Jurkat, Clone E6-1 (cell line): ENCODE measurements around the gene SLC7A14.
A peak's percentile ranks its signal among the peaks of the same experiment; 100 is the strongest.

Experiments
- DNase-seq: peaks from one replicate; pipeline ENCODE4 v3.0.0-alpha.2; 2011; ENCODE audit warnings: low read depth, low spot score
- H3K4me3 ChIP-seq: 2 replicates; pipeline ENCODE4 v1.5.1; 2011; ENCODE audit warnings: mild to moderate bottlenecking, low read length, control low read depth, moderate library complexity

Gene SLC7A14

DNA sequence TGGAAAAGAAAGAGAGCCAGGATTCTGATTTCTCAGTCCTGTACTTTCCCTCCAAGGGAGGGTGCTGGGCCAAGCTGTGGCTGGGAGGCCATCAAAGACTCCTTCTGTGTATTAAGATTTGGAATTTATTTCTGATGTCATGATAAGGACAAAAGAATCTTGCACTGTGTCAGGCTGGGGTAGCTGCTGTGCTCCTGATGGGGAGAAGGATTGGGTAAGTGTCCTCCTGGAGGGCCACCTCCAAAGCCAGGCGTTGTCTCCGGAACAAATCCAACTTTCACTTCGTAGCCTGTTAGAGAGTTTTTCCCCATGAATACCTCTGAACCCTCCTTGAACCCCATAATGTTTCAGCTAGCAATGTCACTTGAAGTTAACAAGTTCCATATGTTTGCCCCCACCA is 137.3 kb downstream of the SLC7A14 start:
- H3K4me3 ChIP-seq = no peak overlapping the region
- no peak for DNase-seq

DNA sequence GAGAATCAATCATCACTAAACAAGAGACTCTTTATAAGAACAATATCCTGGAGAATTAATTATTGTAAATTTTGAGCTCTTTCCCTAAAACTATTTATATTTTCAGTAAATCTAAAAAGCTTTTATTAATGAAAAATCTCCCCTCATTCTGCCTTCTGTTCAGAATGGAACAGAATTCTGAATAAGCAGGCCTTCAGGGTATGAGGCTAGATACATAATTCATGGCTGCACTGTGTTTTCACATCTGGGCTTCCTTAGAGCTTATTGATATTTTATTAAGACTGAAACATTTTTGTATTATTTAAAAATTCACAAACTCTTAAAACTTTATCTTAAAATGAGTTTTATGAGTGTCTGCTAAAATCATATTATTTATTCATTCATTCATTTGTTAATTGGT is 142.4 kb downstream of the SLC7A14 start:
- H3K4me3 ChIP-seq = no peak overlapping the region
- no peak for DNase-seq

DNA sequence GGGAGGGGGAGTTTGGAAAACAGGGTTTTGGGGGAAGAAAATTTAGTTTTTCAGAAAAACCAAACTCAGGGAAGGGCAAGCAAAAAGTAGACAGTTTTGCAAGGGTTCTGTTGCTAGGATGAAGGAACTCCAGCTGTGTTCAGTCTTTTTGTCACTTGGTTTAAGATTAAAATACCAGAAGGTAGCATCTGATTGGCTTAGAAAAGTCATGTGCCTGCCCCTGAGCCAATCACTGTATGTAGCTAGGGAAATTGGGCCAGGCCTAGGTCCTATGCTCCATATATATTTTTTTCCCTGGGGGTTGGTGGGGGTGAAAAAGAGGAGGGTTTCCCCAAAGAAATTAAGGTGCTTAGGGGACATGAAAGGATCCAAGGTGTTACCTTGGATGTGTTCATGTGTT is 142.9 kb downstream of the SLC7A14 start:
- H3K4me3 ChIP-seq = no peak overlapping the region
- no peak for DNase-seq

DNA sequence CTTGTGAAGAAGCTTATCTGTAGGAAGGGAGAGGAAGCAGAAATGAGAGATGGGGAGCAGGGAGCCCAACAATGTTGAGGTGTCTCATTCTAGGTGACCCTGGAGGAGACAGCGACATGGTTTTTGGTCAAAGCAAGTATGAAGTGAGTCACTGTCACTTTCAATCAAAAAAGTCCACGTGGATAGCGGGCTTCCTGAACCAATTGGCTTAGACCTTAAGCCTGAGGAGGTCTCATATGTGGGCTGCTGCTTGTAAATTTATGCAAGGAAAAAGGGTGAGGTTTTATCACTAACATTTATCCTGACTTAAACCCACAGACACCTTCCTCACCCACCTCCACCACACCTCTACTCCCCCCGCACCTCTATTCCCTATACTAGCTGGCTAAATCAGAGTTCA is 144.5 kb downstream of the SLC7A14 start:
- no peak overlapping the region for H3K4me3 ChIP-seq
- DNase-seq = no peak

DNA sequence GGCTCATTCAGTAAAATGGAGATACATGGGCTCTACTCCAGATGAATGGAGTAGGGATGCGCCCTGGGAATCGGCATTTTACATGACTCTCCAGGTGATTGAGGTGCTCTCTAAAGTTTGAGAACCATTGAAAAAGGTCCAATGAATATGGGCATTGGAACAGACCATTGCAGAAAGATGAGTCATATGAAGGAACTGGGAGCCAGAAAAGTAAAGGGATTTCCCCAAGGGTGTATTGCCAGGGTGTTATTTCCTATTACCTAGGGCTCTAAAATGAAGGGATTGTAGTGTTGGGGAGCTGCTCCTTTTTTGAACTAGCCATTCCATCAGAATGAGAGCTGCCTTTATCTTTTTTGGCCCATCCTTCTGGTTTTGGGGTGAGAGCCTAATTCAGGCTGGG is 145.5 kb downstream of the SLC7A14 start:
- DNase-seq = no peak

DNA sequence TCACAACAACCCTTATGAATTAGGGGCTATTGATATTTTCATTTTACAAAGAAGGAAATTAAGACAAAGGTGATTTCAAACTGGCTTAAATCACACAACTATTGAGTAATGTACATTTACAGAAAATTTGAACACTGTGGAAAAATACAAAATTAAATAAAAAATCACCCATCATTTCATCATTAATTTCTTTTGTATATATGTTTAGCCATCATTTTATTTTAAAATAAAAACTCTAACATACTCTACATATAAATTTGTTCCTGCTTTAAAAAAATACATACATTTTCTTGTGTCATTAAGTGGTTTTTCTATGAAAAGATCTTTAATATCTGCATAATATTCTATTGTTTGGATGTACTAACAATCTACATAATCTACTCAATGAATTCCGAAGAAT is 147.0 kb downstream of the SLC7A14 start:
- H3K4me3 ChIP-seq = no peak overlapping the region
- DNase-seq = no peak

More for the DNA sequence above, 145.5 kb downstream of the SLC7A14 start:
- H3K4me3 ChIP-seq = no peak overlapping the region

DNA sequence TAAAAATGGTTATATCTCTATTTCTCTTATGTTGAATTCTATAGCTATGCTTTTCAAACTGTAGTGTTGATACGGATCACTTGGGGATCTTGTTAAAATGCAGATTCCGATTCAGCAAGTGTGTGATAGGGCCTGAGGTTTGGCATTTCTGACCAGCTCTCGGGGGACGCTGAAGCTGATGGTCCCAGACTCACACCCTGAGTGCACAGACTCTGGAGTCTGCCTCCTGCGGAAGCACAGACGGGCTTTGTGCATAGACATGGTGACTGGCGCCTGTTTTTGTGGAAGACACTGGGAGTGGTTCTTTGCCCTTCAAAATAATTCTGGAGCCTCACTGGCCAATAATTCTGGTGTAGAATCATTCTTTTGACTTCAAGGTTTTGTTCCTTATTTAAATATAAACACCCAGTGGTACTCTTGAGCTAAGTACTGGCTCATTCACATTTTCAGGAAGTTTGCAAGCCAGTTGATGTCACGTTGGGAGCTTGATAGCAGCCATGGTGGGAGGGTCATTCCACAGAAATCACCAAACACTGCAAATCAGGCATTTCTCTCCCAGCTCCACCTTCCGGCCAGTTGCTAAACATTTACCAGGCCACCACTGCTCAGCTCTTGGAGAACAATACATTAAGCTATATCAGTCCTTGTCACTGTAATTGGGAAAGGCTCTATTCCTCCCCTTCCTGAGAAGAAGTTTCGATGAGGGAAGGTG is 148.0 kb downstream of the SLC7A14 start:
- DNase-seq = no peak
- H3K4me3 ChIP-seq = no peak overlapping the region

DNA sequence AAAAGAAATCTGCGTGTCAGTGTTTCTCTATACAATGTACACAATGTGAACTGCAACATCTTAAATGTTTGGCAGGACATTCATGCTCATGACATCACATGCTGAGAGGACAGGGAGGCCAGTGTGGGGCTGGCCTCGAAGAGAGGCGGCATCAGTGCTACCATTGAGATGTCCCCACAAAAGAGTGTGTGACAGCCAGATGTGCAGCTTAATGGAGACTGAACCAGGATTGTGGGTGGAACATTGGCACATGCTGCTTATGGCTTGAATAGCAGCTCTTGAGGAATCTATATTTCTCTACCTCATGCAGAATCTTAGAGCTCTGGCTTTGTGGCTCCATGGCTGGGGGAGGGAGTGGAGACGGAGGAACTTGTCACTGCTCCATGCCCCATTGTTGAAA is 148.7 kb downstream of the SLC7A14 start:
- DNase-seq = no peak
- H3K4me3 ChIP-seq = no peak overlapping the region

DNA sequence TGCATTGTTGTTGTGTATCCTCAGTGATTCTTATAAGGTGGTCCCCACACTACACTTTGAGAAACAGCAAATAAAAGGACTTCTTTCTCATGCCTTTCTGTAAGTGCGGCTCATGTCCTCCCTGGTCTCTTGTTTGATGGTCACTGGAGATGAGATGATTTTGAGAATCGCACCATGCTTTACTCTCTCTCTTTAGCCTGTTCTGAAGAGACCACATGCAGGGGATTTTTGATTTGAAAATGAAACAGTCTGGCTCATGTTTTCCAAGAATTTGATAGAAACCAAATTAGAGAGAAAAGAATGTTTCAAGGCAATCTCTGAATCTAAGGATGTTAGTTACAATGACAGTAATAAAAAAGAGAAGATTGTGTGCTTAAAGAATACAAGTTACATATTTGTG is 149.2 kb downstream of the SLC7A14 start:
- H3K4me3 ChIP-seq = no peak overlapping the region
- DNase-seq = no peak

DNA sequence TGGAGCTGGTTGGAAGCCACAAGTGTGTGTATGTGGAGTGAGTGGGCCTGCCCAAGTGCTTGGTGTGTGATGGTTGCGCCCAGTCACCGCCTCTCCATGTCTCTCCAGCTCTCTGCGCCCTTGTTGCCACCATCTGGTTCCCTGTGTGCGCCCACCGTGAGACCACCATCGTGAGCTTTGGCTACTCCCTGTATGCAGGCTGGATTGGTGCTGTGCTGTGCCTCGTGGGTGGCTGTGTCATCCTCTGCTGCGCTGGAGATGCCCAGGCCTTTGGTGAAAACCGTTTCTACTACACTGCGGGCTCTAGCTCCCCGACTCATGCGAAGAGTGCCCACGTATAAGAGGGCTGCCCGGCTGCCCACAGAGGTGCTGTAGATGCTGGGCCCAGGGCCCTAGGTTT is 153.5 kb downstream of the SLC7A14 start:
- DNase-seq = no peak
- H3K4me3 ChIP-seq = no peak overlapping the region

DNA sequence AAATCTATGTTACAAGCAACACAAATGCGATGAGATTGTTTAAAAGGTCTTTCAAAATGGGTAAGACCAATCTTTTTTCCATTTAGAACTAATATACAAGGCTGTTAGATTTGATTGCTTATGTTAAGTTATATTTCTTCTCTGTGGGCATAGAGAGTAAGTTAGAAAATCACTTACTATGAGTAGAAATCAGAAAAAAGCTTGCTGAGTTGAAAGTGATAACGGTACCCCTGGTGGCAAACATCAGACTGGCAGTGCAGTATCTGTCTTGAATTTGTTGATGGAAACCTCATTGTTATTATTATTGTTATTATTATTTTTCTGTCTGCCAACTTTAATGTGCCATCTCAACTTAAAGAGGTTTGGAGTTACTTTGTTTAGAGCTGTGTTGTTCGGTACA is 154.8 kb downstream of the SLC7A14 start:
- no peak overlapping the region for H3K4me3 ChIP-seq
- no peak for DNase-seq

DNA sequence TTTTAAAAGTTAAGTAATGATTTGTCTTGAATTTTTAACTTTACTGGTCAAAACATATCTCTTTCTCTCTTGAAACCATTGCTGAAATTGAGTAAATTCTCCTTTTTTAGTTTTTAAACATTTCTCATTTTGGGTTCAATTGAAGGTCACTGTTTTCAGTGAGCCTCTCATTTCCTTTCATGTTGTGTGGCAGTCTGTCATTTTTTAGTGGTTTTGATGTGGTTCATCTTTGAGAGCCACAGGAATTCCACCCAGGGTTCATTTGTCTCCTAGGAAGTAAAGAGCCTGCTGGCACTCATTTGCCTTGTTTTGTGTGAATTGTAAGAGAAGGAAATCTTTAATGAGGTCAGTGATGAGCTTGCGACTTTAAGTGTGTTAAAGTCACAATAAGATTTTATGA is 156.8 kb downstream of the SLC7A14 start:
- no peak overlapping the region for H3K4me3 ChIP-seq
- DNase-seq = peak; percentile 61

DNA sequence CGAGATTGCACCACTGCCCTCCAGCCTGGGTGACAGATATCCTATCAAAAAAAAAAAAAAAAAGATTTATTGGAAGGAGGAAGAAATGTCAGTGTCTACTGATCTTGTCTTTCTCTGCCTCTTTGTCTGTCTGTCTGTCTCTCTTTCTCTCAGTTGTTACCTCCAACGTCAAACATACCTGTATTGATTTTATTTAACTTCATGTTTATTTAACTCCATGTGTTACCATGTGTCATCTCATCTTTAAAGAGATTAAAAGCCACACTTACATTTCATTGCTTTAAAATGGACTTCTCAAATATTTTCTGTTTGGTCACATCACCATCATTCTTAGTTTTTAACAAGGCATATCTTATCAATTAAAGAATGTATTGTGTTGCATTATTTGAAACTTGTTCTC is 157.8 kb downstream of the SLC7A14 start:
- no peak overlapping the region for H3K4me3 ChIP-seq
- no peak for DNase-seq

DNA sequence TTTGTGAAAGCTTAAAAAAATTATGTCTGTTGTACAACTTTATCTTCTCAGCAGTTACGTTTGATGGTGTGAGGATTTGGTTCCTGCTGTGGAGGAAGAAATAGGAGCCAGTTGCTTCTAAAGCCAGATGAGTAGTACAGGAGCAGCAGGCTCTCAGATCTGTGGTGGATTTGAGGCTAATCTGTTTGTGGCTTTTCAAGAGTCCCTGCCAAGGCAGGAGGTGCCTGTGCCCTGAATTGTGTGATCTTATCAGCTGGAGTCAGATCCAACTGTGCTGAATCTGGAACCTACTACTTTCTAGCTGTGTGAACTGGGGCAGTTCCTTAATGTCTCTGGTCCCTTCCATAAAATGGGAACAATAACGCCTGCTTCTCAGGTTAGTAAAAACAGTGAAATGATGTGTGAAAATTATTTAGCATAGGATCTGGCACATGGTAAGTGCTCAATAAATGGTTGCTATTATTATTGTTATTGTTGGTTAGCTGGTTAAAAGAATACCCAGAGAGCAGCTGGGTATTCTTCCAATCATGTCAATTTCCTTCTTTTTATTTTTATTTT is 159.6 kb downstream of the SLC7A14 start:
- DNase-seq = peak; percentile 87
- no peak overlapping the region for H3K4me3 ChIP-seq

DNA sequence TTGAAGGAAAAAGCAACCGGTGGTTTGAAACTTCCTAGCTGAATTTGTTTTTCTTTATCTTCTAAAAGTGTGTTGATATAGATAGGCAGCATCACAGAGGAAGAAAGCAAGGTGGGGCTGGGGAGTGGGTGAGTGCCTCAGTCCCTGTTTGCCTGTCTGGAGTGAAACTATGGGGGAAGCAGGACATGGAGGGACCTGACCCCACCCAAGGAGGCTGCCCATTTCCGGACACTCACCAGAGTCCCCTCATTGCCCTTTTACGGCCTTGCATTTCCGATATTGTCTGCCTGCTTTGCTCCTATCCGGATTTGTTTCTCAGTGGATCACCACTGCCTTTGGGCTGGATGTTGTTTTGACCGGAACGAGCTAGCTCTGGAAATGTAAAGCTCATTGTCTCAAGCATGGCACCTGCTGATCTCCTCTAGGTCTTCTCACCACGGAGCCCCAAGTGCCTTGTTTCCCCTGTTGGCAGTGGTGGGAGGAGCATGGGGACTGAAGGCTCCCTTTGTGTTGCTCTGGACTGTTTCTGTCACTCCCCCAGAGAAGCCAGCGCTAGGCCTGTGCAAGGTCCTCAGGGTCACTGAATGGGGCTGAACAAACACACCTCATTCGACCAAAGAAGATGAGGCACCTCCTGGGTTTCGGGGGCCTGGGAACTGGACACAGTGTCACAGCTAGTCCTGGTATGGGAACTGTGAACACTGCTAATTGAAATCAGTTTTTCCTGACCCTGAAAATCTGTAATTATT is 160.2 kb downstream of the SLC7A14 start:
- peak; percentile 37 for DNase-seq
- H3K4me3 ChIP-seq = no peak overlapping the region; the same call in 1 of the 2 replicates

DNA sequence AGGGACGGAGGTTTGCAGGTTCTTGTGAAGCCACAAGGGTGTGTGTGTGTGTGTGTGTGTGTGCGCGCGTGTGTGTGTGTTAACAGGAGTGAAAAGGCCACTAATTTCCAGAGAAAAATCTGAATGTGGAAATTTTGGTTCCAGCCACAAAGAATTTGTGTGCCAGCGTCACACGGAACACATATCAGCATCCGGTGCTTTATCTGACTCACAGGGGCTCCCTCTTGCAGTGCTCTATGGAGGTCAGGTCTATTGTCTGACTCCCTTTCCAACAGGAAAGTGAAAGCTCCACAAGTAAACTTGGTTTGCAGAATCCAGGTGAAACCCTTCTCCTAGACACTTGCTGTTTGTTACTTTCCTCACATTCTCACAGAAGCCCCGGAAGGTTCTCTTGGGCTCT is 161.0 kb downstream of the SLC7A14 start:
- H3K4me3 ChIP-seq = no peak overlapping the region
- no peak for DNase-seq

DNA sequence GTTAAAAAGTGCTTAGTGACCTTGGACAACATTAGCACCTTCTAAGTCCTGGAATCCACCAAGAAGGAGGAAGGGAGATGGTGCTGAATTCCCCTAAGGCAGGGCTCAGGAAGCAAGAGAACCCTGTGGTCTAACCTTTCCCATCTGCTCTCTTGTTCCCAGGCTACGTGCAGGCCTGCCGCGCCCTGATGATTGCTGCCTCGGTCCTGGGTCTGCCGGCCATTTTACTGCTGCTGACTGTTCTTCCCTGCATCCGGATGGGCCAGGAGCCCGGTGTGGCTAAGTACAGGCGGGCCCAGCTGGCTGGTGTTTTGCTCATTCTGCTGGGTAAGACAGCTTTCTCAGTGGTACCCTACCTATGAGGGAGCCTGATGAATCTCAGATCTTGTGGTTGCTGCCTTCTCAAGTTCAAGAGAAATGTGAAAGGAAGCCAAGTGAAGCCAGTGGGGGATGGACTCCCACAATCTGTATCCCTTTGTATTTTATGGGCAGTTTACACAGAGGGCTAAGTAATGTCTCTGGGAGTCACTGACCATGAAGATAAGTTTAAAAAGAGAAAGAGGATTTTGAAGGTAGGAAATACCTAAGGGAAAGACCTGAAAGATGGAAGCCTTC is 162.8 kb downstream of the SLC7A14 start:
- no peak for DNase-seq
- no peak overlapping the region for H3K4me3 ChIP-seq

DNA sequence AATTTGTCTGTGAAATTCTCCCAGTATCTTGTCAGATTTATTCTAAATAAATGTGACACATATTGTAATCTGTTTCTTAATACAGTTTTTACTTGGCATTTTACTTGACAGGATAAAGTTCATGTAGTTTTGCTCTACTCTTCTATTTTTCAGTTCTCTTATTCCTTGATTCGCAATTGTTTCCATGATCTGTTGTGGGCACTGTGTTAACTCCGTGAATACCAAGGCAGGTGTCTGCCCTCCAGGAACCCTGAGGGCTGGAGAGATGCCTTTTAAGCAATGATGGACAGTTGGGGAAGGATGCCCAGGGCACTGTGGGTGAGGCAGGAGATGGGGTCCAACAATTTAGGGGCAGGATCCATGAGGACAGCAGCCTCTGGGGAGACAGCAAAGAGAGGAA is 164.1 kb downstream of the SLC7A14 start:
- no peak for DNase-seq
- H3K4me3 ChIP-seq = no peak overlapping the region

DNA sequence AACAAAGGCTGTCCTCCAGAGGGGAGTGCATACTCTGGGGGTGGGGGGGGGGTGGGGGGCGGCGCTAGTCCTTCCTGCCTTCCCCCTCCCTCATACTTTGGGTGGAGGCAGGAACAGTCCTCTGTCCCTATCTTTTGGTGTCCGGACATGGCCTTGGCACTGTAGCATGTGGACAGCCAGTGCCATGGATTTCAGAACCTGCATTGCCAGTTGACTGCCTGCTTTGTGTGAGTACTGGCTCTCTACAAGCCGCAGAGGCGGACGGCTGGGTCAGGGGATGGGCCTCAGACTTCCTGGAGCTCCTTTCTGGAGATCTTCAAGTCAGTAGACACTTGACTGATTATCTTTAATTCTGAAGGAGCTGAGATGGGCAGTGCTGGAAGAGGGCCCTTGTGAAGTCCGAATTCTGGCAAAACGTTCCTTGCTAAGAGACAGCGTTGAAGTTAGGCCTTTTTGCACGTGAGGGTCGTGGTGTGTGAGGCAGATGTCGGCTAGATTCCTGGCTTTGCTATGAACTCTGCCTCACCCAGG is 164.7 kb downstream of the SLC7A14 start:
- no peak for DNase-seq
- no peak overlapping the region for H3K4me3 ChIP-seq

DNA sequence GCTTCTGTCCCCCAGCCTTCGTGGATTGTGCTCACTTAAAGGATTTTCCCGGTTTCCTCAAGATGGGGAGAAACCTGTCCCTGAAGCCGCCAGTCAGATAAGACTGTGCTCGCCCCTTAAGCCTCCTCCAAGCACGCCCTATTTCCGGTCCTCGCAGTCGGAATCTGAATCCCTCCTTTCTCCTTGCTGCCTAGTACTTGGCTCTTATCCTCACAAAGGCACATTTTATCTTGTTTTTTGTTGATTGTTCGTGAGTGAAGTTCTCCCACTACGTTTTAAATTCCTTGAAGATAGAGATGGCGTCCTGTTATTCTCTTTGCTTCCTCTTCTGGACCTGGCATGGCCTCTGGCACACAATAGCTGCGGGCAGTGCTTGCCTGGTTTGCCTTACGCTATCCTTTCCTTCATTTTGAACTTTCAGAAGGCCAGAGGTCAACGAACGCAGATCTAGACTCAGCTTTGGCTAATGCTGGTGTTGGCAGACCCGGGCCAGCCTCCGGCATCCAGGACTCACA is 165.5 kb downstream of the SLC7A14 start:
- no peak for DNase-seq
- H3K4me3 ChIP-seq = no peak overlapping the region
